ENCODE data around the gene SPECC1L. TPM values are rescaled to one million over a fixed set of nuclear protein-coding genes. Genes with fewer than 3 reads are reported as not detected.
A peak's percentile ranks its signal among the peaks of the same experiment; 100 is the strongest.

SPECC1L gene
- total RNA-seq, 1 donor from 2014 or later, result 79.5 TPM

GRCh38 chr22:24391836-24392217 lies 121.2 kb downstream of the SPECC1L start:
- no peaks in the 10 kb centered on the region for H3K9me3 Mint-ChIP-seq (ENCODE audit: unreplicated experiment)
- peaks cover 19% of the 10 kb centered on the region for H3K36me3 Mint-ChIP-seq (ENCODE audit: unreplicated experiment)
- peaks cover 27% of the 10 kb centered on the region for H3K4me1 Mint-ChIP-seq (ENCODE audit: unreplicated experiment)
- DNase-seq (ENCODE audit: extremely low spot score, unreplicated experiment), result no peak
- no peak overlapping the region for H3K4me3 Mint-ChIP-seq (ENCODE audit: unreplicated experiment)
- TF ChIP-seq, protein P1, sequence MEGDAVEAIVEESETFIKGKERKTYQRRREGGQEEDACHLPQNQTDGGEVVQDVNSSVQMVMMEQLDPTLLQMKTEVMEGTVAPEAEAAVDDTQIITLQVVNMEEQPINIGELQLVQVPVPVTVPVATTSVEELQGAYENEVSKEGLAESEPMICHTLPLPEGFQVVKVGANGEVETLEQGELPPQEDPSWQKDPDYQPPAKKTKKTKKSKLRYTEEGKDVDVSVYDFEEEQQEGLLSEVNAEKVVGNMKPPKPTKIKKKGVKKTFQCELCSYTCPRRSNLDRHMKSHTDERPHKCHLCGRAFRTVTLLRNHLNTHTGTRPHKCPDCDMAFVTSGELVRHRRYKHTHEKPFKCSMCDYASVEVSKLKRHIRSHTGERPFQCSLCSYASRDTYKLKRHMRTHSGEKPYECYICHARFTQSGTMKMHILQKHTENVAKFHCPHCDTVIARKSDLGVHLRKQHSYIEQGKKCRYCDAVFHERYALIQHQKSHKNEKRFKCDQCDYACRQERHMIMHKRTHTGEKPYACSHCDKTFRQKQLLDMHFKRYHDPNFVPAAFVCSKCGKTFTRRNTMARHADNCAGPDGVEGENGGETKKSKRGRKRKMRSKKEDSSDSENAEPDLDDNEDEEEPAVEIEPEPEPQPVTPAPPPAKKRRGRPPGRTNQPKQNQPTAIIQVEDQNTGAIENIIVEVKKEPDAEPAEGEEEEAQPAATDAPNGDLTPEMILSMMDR (IDR thresholded peaks at IDR 0.05), result no peak
- H3K27me3 Mint-ChIP-seq (ENCODE audit: unreplicated experiment), result no peaks in the 10 kb centered on the region
- H3K27ac Mint-ChIP-seq (ENCODE audit: unreplicated experiment), result peak overlapping the region; percentile 34

DNA sequence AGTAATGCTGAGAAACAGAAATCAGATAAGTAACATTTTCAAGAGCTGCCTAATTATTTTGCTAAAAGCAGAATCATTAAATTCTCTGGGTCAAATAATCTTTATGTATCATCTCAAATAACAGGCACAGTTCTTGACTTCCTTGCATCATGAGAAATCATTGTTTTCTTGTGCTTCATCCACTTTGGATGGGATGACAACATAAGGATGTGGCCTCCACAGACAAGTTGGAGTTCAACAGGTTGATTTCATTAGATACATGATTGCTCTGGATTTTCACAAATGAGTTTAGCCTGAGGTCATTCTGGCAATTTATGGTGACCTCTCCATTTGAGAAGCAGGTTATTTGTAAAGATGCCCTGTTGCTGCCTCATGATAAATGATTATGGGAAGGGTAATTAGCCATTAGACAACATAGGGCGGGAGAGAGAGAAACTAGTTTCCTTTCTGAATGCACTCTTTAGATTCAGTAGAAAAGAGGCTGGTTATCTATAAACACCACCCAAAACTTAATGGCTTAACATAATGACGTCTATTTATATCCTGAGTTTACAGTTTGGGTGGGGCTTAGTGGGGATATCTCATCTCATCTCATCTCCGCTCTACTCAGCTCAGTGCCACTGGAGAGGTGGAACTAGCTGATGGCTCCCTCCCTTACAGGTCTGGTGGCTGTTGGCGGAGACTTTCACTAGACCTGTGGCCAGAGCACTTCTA lies 121.7 kb downstream of the SPECC1L start:
- TF ChIP-seq, protein P1 (IDR thresholded peaks at IDR 0.05), result no peak
- no peak for DNase-seq (ENCODE audit: extremely low spot score, unreplicated experiment)
- peaks cover 16% of the 10 kb centered on the region for H3K36me3 Mint-ChIP-seq (ENCODE audit: unreplicated experiment)
- peak overlapping the region; percentile 34 for H3K27ac Mint-ChIP-seq (ENCODE audit: unreplicated experiment)
- H3K27me3 Mint-ChIP-seq (ENCODE audit: unreplicated experiment), result no peaks in the 10 kb centered on the region
- H3K4me1 Mint-ChIP-seq (ENCODE audit: unreplicated experiment), result peaks cover 27% of the 10 kb centered on the region
- no peak overlapping the region for H3K4me3 Mint-ChIP-seq (ENCODE audit: unreplicated experiment)
- no peaks in the 10 kb centered on the region for H3K9me3 Mint-ChIP-seq (ENCODE audit: unreplicated experiment)

DNA sequence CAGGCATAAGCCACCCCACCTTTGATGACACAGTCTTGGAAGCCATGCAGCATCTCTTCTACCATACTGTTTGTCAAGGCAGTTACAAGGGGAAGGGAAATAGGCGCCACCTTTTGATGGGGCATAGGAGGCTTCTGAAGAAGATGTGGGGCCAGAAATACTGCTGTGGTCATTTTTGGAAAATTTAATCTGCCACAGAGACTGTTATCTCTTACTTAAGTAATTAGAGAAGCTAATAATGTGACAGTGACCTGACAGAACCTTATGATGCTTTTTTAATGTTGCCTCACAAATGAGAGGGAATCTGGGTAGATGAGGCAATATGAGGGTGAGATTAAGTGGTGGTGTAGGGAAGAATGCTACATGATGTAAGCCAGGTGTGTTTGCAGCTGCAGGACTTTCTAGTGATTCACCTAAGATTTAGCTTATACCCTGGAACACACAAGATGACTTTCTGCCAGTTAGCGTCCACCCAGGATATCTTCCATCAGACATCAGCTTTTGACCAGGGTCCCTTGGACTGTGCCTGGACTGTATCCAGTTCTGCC lies 122.5 kb downstream of the SPECC1L start:
- no peak overlapping the region for H3K27ac Mint-ChIP-seq (ENCODE audit: unreplicated experiment)
- DNase-seq (ENCODE audit: extremely low spot score, unreplicated experiment), result no peak

DNA sequence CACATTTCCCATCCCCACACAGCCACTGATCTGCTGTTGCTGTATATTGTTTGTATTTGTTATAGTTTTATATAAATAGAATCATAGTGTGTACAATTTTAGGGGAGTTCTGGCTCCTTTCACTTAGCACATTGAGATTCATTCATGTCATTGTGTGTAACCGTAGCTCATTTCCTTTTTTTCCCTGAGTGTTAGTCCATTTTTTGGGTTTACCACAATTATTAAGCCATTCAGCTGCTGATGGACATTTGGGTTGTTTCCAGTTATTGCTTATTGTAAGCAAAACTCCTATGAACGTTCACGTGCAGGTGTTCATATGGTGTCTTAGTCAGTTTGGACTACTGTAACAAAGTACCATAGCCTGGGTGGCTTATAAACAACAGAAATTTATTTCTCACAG lies 123.2 kb downstream of the SPECC1L start:
- no peaks in the 10 kb centered on the region for H3K27me3 Mint-ChIP-seq (ENCODE audit: unreplicated experiment)

More for the DNA sequence above, 122.5 kb downstream of the SPECC1L start:
- no peaks in the 10 kb centered on the region for H3K9me3 Mint-ChIP-seq (ENCODE audit: unreplicated experiment)
- peaks cover 19% of the 10 kb centered on the region for H3K36me3 Mint-ChIP-seq (ENCODE audit: unreplicated experiment)
- no peaks in the 10 kb centered on the region for H3K27me3 Mint-ChIP-seq (ENCODE audit: unreplicated experiment)
- TF ChIP-seq, protein P1 (IDR thresholded peaks at IDR 0.05), result no peak
- H3K4me1 Mint-ChIP-seq (ENCODE audit: unreplicated experiment), result peaks cover 27% of the 10 kb centered on the region
- H3K4me3 Mint-ChIP-seq (ENCODE audit: unreplicated experiment), result no peak overlapping the region

GRCh38 chr22:24394254-24394653 lies 123.6 kb downstream of the SPECC1L start:
- Mint-ChIP-seq H3K27me3 (ENCODE audit: unreplicated experiment) (no peaks in the 10 kb centered on the region), H3K4me3 (ENCODE audit: unreplicated experiment) (no peak overlapping the region), H3K36me3 (ENCODE audit: unreplicated experiment) (peaks cover 27% of the 10 kb centered on the region), H3K27ac (ENCODE audit: unreplicated experiment) (no peak overlapping the region), H3K9me3 (ENCODE audit: unreplicated experiment) (no peaks in the 10 kb centered on the region), H3K4me1 (ENCODE audit: unreplicated experiment) (peaks cover 27% of the 10 kb centered on the region)
- TF ChIP-seq, protein P1 (IDR thresholded peaks at IDR 0.05), result no peak
- no peak for DNase-seq (ENCODE audit: extremely low spot score, unreplicated experiment)

More for the DNA sequence above, 123.2 kb downstream of the SPECC1L start:
- H3K9me3 Mint-ChIP-seq (ENCODE audit: unreplicated experiment), result no peaks in the 10 kb centered on the region
- peaks cover 27% of the 10 kb centered on the region for H3K4me1 Mint-ChIP-seq (ENCODE audit: unreplicated experiment)
- TF ChIP-seq, protein P1 (IDR thresholded peaks at IDR 0.05), result no peak
- H3K36me3 Mint-ChIP-seq (ENCODE audit: unreplicated experiment), result peaks cover 27% of the 10 kb centered on the region
- no peak for DNase-seq (ENCODE audit: extremely low spot score, unreplicated experiment)
- H3K27ac Mint-ChIP-seq (ENCODE audit: unreplicated experiment), result no peak overlapping the region
- H3K4me3 Mint-ChIP-seq (ENCODE audit: unreplicated experiment), result no peak overlapping the region

All from osteocyte (in vitro differentiated cells).